GM12891 (cell line): ENCODE data around the gene EPRS1.
"Not testable (repeated sequence)": the region's sequence is repeated elsewhere in the genome, so short reads cannot be mapped to it uniquely, and the experiment has no call there.

Experiments used
- PAX5 ChIP-seq: IDR thresholded peaks from 2 replicates; pipeline ENCODE4 v1.6.1; 2011; ENCODE audit warnings: low read length, moderate library complexity, mild to moderate bottlenecking; ENCODE audit not compliant: insufficient read depth, severe bottlenecking
- POLR2A ChIP-seq: IDR thresholded peaks from 2 replicates; pipeline ENCODE4 v1.6.1; 2011; ENCODE audit warnings: low read depth, low read length, control low read depth
- TAF1 ChIP-seq: IDR thresholded peaks from 2 replicates; pipeline ENCODE4 v1.6.1; 2011; ENCODE audit warnings: low read depth, low read length, control low read depth

DNA sequence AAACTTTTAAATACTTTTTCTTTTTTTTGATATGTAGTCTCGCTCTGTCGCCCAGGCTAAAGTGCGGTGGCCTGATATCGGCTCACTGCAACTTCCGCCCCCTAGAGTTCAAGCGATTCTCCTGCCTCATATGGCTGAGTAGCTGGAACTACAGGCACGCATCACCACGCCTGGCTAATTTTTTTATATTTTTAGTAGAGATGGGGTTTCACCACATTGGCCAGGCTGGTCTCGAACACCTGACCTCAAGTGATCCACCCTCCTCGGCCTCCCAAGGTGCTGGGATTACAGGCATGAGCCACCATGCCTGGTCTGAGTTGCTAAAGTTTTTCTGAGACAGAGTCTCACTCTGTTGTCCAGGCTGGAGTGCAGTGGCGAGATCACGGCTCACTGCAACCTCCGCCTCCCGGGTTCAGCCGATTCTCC lies 40.0 kb upstream of the EPRS1 start:
- peak; percentile 65 for TF ChIP-seq PAX5
- TF ChIP-seq POLR2A, TAF1: not testable (repeated sequence)
